ENCODE results near the gene ENTREP3.
A peak's percentile ranks its signal among the peaks of the same experiment; 100 is the strongest.

GRCh38 chr1:155209312-155209721 lies 46.0 kb downstream of the ENTREP3 start:
- TF ChIP-seq POLR2AphosphoS5 (IDR thresholded peaks at IDR 0.05; ENCODE audit: low read depth, low read length): peak; percentile 41; the same call in 1 of the 2 replicates
- TF ChIP-seq ATF3 (IDR thresholded peaks at IDR 0.05): no peak
- no peak for TF ChIP-seq CTCF (IDR thresholded peaks at IDR 0.05 in 2 of 3, conservative IDR thresholded peaks at IDR 0.05 in 1 of 3; ENCODE audit: borderline replicate concordance in 1 of 3, insufficient read depth in 1 of 3, low read depth in 2 of 3, low read length in 2 of 3)
- no peak for TF ChIP-seq FOSL1 (IDR thresholded peaks at IDR 0.05; ENCODE audit: low read depth)
- no peak for TF ChIP-seq CBX3 (IDR thresholded peaks at IDR 0.05; ENCODE audit: low read depth)
- no peak for TF ChIP-seq POLR2A (IDR thresholded peaks at IDR 0.05; ENCODE audit: borderline replicate concordance, extremely low read depth, insufficient read depth, insufficient read length)
- no peak for TF ChIP-seq YY1 (IDR thresholded peaks at IDR 0.05; ENCODE audit: extremely low read depth, insufficient replicate concordance, low read depth, low read length)

Data from HCT116 (cell line).